ENCODE data around the gene WIPF1.

DNA sequence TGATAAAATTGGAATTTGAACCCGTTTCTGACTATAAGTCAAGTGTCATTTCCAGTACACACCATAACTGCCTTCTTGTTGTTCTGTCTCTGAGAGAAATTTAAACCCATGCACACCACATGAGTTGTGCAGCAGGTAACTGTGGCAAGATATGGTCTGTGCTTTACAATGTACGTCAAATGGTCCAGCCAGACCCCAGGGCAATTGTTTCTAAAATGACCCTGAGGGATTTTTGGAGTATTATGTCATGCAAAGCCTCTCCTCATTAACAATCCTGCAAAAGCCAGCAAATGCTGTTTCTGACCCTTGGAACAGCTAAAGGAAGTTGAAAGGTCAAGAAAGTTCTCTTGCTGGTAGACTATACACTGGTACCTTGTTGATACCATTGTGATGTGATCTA, 47.7 kb upstream of the WIPF1 start:
- TF ChIP-seq POLR2A (IDR thresholded peaks at IDR 0.05; ENCODE audit: low read depth, low read length) (no peak), TAF1 (IDR thresholded peaks at IDR 0.05; ENCODE audit: borderline replicate concordance, low read depth, low read length) (no peak)
